Putamen (tissue), 1 donor: ENCODE results near the gene CNOT2.
A peak's percentile ranks its signal among the peaks of the same experiment; 100 is the strongest.
"Not testable (repeated sequence)": the region's sequence is repeated elsewhere in the genome, so short reads cannot be mapped to it uniquely, and the experiment has no call there.

Source experiments
- DNase-seq: peaks from one replicate; pipeline ENCODE4 v3.0.0-alpha.2; 2016; ENCODE audit warnings: low spot score

CNOT2 gene

GRCh38 chr12:70252832-70253231 lies 9.6 kb downstream of the CNOT2 start:
- DNase-seq = no peak

DNA sequence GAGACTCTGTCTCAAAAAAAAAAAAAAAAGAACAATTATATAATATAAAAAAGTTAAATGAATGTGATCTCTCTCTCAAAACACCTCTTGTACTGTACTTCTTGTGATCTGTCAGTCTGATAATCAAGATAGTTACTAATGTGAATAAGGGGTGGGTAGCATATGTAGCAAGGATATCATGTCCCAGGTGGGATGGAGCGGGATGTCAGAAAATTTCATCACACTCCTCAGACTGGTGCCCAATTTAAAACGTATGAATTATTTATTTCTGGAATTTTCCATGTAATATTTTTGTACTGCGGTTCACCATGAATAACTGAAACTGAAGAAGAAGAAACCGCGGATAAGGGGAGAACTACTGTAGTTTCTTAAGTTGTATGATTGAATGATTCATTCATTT lies 11.0 kb downstream of the CNOT2 start:
- DNase-seq = peak; percentile 13

GRCh38 chr12:70254846-70255245 lies 11.6 kb downstream of the CNOT2 start:
- no peak for DNase-seq

- DNase-seq = no peak
Observed at GRCh38 chr12:70255311-70255710, 12.1 kb downstream of the CNOT2 start.

GRCh38 chr12:70258605-70259403 lies 15.6 kb downstream of the CNOT2 start:
- no peak for DNase-seq

DNA sequence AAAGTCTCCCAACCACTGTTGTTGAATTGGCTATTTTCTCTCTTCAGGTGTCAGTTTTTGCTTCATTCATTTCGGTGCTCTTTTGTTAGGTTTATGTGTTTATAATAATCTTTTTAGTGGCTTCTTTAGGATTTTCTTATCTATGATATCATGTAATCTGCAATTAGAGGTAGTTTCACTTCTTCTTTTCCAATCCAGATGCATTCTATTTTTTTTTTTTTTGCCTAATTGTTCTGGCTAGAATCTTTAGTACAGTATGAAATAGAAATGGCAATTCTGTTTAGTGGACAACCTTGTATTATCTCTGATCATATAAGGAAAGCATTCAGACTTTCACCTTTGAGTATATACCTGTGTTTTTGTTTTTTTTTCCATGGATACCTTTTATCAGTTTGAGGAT lies 17.4 kb downstream of the CNOT2 start:
- no peak for DNase-seq

- DNase-seq = no peak
Observed at GRCh38 chr12:70264067-70264867, 21.0 kb downstream of the CNOT2 start.

DNA sequence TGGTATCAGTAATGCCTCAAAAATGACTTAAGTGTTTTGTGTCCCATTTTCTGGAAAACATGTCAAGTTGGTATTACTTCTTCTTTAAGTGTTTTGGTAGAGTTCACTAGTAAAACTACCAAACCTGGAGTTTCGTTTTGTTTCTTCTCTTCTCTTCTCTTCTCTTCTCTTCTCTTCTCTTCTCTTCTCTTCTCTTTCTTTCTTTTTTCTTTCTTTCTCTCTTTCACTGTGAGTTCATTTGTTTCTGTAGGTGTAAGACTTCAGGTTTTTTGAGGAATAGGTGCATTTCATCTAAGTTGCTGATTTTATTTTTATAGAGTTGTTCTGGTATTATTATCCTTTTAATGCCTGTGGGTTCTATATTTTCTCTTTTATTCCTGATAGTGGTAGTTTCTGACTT lies 21.9 kb downstream of the CNOT2 start:
- DNase-seq = no peak

DNA sequence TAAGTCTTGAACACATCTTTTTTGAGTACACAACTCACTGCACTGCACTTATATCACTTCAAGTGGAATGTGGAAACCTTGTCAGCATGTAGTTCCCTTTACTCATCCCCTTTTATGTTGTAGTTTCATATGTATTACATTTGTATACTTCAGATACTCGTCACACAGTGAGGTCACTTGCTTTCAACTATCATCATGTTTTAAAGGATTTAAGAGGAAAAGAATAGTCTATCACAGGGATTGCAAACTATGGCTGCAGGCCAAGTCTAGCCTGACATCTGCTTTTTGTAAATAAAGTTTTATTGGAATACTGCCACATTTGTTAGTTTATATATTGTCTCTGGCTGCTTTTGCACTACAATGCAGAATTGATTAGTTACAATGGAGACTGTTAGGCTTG lies 24.3 kb downstream of the CNOT2 start:
- no peak for DNase-seq

GRCh38 chr12:70268972-70269371 lies 25.7 kb downstream of the CNOT2 start:
- no peak for DNase-seq

- no peak for DNase-seq
Observed at GRCh38 chr12:70270108-70270507, 26.9 kb downstream of the CNOT2 start.

DNA sequence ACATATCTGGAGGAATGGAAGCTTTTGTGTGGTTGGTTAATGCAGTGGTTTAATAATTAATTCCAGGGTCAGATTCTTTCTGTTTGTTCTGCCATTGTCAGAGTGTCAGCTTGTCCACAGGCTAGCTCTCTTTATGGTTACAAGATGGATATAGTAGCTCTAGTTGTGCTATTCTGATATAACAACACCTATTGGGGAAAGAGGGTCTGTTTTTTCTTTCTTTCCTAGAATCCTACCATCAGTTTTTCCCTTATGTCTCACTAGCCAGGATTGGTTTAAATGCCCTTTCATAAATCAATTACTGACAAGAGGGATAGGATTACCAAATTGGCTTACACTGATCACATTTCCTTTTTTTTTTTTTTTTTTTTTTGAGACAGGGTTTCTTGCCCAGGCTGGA lies 27.8 kb downstream of the CNOT2 start:
- no peak for DNase-seq

- DNase-seq = no peak
Observed at GRCh38 chr12:70272510-70272909, 29.3 kb downstream of the CNOT2 start.

- DNase-seq = no peak
Observed at GRCh38 chr12:70275045-70275444, 31.8 kb downstream of the CNOT2 start.

DNA sequence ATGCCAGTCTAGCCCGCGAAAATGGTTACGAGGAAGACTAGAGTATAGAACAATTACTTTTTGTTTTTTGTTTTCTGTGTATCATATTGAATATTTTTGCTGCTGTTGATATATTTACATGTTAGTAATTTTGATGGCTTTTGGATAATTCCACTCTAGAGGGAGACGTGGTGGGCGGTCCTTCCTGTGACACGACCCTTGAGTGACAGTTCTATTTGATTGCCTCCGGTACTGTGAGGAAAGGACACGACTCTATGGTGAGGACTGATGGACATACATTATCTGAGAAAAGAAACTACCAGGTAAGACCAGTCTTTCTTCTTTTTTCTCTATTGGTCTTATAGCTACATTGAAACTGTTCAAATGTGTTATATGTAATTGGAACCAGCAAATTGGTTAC lies 34.7 kb downstream of the CNOT2 start:
- DNase-seq = no peak

GRCh38 chr12:70278945-70279344 lies 35.7 kb downstream of the CNOT2 start:
- no peak for DNase-seq

- no peak for DNase-seq
Observed at GRCh38 chr12:70283232-70283631, 40.0 kb downstream of the CNOT2 start.

GRCh38 chr12:70288817-70289216 lies 45.6 kb downstream of the CNOT2 start:
- no peak for DNase-seq

GRCh38 chr12:70290116-70290515 lies 46.9 kb downstream of the CNOT2 start:
- DNase-seq = no peak

- no peak for DNase-seq
Observed at GRCh38 chr12:70292017-70292776, 49.0 kb downstream of the CNOT2 start.

DNA sequence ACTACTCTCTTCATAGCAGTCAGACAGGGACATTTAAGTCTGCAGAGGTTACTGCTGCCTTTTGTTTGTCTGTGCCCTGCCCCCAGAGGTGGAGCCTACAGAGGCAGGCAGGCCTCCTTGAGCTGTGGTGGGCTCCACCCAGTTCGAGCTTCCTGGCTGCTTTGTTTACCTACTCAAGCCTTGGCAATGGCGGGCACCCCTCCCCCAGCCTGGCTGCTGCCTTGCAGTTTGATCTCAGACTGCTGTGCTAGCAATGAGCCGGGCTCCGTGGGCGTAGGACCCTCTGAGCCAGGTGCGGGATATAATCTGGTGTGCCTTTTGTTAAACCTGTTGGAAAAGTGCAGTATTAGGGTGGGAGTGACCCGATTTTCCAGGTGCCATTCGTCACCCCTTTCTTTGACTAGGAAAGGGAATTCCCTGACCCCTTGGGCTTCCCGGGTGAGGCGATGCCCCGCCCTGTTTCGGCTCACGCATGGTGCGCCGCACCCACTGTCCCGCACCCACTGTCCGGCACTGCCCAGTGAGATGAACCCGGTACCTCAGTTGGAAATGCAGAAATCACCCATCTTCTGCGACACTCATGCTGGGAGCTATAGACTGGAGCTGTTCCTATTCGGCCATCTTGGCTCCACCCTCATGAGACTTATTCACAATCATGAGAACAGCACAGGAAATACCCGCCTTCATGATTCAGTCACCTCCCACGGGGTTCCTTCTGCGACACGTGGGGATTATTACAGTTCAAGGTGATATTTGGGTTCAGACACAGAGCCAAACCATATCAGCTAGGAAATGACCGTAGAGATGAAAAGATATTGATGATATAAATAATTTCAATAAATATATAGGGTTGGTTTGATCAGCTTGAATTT lies 61.7 kb downstream of the CNOT2 start:
- not testable (repeated sequence) for DNase-seq

GRCh38 chr12:70305794-70306193 lies 62.6 kb downstream of the CNOT2 start:
- DNase-seq = no peak
